ENCODE measurements around the gene RICTOR.
A peak's percentile ranks its signal among the peaks of the same experiment; 100 is the strongest.

The RICTOR gene

DNA sequence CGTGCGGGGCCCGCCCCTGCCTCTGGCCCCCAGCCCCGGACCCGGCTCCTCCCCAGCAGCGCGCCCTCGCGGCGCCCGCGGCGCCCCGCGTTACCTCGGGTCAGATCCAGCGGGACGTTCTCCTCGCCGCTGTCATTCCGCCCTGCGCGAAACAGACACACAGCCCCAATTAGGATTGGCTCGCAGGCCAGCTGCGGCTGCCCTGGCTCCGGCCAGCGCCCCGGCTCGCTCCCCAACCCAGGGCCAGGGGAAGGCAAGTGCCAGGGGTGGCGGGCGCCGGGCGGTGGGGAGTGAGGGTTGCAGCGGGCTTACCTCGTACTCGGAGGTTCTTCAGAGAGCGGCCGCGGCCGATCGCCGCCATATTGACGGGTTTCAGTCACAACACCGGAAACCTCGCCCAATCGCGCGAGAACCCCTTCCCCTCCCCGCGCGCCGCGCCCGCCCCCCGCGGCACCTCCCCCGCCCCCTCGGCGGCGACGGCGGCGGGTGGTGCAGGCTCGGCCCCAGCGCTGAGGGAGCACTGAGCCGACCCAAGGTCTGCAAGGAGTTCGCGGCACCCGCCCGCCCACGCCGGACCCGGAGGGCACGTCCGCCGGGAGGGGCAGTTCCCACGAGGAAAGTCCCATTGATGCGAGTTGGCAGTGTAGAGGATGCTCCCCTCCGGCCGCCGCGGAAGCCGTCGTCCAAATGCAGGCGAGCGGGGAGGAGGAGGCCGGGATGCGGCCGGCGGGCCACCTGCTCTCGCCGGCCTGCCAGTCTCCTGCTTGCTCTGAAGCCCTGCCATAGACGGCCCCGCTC, at the start of gene RICTOR:
Gene RICTOR (minus strand): TSS at position 383 of the 798 bp plus-strand sequence. CDS start 22 bp downstream, at position 361.
- Histone ChIP-seq H3K4me3 (ENCODE audit: low read length) (peak within 1 kb of the TSS; percentile 75), H3K4me1 (ENCODE audit: control insufficient read depth, insufficient read depth, low read length) (peaks cover 15% of the 10 kb centered on the region), H3K9ac (ENCODE audit: low read length) (peak within 1 kb of the TSS; percentile 92), H3K27me3 (ENCODE audit: control insufficient read depth, insufficient read depth, low read length) (no peaks in the 10 kb centered on the region), H3K36me3 (ENCODE audit: control insufficient read depth, insufficient read depth, low read length) (no peaks in the 10 kb centered on the region), H3K27ac (ENCODE audit: low read depth, low read length) (peak within 1 kb of the TSS; percentile 99)

DNA sequence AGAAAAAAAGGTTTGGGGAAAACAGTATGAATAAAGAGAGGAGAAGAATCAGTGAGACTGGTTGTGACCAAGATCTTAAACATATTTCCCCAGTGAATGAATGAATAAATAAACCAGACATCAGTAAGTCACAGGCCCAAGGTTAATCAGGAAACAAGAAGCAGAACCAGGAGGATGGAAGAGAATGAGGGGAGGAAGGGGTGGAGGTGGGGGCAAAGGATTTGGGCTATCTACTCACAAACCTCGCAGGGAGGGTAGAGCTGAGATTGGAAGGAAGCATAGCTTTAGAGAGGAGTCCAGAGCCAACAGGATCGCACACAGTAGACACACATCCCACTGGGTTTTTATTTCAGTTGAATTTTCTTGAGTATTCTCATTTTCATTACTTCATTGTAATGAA, 47.7 kb upstream of the RICTOR start:
- H3K4me3 ChIP-seq (ENCODE audit: low read length), result no peak overlapping the region
- H3K27ac ChIP-seq (ENCODE audit: low read depth, low read length), result no peak overlapping the region
- no peaks in the 10 kb centered on the region for H3K27me3 ChIP-seq (ENCODE audit: control insufficient read depth, insufficient read depth, low read length)
- no peak overlapping the region for H3K9ac ChIP-seq (ENCODE audit: low read length)
- no peaks in the 10 kb centered on the region for H3K4me1 ChIP-seq (ENCODE audit: control insufficient read depth, insufficient read depth, low read length)
- no peaks in the 10 kb centered on the region for H3K36me3 ChIP-seq (ENCODE audit: control insufficient read depth, insufficient read depth, low read length)

DNA sequence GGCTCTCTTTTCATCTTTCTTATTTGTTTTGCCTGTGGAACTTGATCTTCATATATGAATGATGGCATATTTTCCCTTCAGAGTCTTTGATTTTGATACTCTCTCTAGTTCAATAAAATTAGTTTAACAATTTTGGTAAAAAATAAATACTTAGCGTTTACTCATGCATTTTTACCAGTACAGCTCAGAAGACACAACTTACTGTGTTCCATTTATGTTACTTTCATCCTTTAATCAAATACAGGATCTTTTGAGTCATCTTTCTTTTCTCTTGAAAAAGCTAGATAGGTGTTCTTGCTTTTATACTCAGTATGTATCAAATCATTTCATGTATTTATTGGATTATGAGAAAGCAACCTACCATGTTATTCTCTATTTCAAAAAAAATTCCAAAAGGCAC, 47.1 kb upstream of the RICTOR start:
- no peaks in the 10 kb centered on the region for H3K4me1 ChIP-seq (ENCODE audit: control insufficient read depth, insufficient read depth, low read length)
- H3K9ac ChIP-seq (ENCODE audit: low read length), result no peak overlapping the region
- no peak overlapping the region for H3K27ac ChIP-seq (ENCODE audit: low read depth, low read length)
- no peaks in the 10 kb centered on the region for H3K36me3 ChIP-seq (ENCODE audit: control insufficient read depth, insufficient read depth, low read length)
- H3K4me3 ChIP-seq (ENCODE audit: low read length), result no peak overlapping the region
- H3K27me3 ChIP-seq (ENCODE audit: control insufficient read depth, insufficient read depth, low read length), result no peaks in the 10 kb centered on the region

DNA sequence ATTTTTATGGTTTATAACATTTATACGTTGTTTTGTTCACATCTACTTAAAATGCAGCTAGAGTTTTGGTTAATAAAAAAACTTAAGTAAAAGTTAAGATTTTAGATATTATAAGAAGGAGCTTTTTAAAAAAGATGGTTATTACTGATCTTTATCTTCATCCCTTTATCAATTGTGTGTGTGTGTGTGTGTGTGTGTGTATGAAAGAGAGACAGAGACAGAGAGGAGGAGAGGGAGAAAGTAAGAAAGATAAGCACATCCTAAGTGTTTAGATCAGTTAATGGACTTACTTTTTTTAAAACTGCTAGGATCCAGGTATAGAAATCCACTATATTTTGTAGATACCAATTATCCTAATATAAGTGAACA, 45.8 kb upstream of the RICTOR start:
- Histone ChIP-seq H3K4me1 (ENCODE audit: control insufficient read depth, insufficient read depth, low read length) (no peaks in the 10 kb centered on the region), H3K9ac (ENCODE audit: low read length) (no peak overlapping the region), H3K27me3 (ENCODE audit: control insufficient read depth, insufficient read depth, low read length) (no peaks in the 10 kb centered on the region), H3K27ac (ENCODE audit: low read depth, low read length) (no peak overlapping the region), H3K4me3 (ENCODE audit: low read length) (no peak overlapping the region), H3K36me3 (ENCODE audit: control insufficient read depth, insufficient read depth, low read length) (no peaks in the 10 kb centered on the region)

DNA sequence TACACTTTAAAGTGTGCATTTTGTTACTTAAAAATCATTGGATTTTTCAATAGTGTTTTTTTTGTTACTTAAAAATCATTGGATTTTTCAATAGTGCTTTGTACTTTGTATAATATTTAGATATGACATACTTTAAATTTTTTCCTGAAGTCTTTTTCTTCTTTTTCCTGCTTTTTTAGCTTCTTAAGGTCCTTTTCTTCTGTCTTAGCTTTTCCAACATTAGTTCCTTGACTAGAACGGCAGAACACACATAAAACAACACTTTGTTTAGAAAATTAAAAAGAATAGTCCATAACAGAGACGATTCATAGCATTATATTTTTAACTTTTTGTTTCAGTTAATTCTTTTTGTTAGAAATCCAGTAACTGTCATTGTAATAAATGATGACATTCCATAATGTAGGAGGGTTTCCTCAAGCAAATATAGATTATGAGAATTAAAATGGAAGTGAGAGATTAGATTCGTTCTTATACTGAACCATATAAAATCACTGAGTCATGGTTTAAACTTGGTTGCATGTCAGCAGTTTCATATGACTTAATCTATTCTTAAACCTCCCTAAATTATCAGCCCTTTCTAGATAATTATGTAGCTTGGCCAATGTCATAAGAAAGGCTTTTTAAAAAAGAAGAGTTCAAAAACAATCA, 45.3 kb upstream of the RICTOR start:
- H3K4me3 ChIP-seq (ENCODE audit: low read length), result no peak overlapping the region
- no peaks in the 10 kb centered on the region for H3K36me3 ChIP-seq (ENCODE audit: control insufficient read depth, insufficient read depth, low read length)
- H3K4me1 ChIP-seq (ENCODE audit: control insufficient read depth, insufficient read depth, low read length), result no peaks in the 10 kb centered on the region
- H3K9ac ChIP-seq (ENCODE audit: low read length), result no peak overlapping the region
- H3K27ac ChIP-seq (ENCODE audit: low read depth, low read length), result no peak overlapping the region
- H3K27me3 ChIP-seq (ENCODE audit: control insufficient read depth, insufficient read depth, low read length), result no peaks in the 10 kb centered on the region

DNA sequence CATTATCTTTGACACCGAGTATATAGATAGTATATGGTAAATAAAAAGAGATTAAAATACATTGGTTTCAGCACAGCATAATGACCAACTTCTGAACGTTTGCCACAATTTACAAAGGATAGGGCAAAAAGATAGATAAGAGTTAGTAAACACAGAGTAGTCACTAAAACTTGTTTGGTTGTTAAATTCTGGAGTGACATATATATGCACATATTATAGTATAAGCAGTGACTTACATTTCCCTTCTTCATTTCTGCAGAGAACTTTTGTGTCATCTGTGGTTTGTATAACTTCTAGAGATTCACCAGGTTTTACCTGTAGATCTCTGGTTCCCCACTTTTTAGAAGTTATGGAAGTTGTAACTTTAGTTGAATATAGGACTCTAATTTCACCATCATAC, 44.4 kb upstream of the RICTOR start:
- no peaks in the 10 kb centered on the region for H3K36me3 ChIP-seq (ENCODE audit: control insufficient read depth, insufficient read depth, low read length)

GRCh38 chr5:39117401-39117800, 43.2 kb upstream of the RICTOR start:
- Histone ChIP-seq H3K4me1 (ENCODE audit: control insufficient read depth, insufficient read depth, low read length) (no peaks in the 10 kb centered on the region), H3K4me3 (ENCODE audit: low read length) (no peak overlapping the region), H3K27me3 (ENCODE audit: control insufficient read depth, insufficient read depth, low read length) (no peaks in the 10 kb centered on the region), H3K27ac (ENCODE audit: low read depth, low read length) (no peak overlapping the region), H3K9ac (ENCODE audit: low read length) (no peak overlapping the region), H3K36me3 (ENCODE audit: control insufficient read depth, insufficient read depth, low read length) (no peaks in the 10 kb centered on the region)

More for the DNA sequence above, 44.4 kb upstream of the RICTOR start:
- no peak overlapping the region for H3K4me3 ChIP-seq (ENCODE audit: low read length)
- no peaks in the 10 kb centered on the region for H3K27me3 ChIP-seq (ENCODE audit: control insufficient read depth, insufficient read depth, low read length)
- H3K4me1 ChIP-seq (ENCODE audit: control insufficient read depth, insufficient read depth, low read length), result no peaks in the 10 kb centered on the region
- no peak overlapping the region for H3K9ac ChIP-seq (ENCODE audit: low read length)
- no peak overlapping the region for H3K27ac ChIP-seq (ENCODE audit: low read depth, low read length)

DNA sequence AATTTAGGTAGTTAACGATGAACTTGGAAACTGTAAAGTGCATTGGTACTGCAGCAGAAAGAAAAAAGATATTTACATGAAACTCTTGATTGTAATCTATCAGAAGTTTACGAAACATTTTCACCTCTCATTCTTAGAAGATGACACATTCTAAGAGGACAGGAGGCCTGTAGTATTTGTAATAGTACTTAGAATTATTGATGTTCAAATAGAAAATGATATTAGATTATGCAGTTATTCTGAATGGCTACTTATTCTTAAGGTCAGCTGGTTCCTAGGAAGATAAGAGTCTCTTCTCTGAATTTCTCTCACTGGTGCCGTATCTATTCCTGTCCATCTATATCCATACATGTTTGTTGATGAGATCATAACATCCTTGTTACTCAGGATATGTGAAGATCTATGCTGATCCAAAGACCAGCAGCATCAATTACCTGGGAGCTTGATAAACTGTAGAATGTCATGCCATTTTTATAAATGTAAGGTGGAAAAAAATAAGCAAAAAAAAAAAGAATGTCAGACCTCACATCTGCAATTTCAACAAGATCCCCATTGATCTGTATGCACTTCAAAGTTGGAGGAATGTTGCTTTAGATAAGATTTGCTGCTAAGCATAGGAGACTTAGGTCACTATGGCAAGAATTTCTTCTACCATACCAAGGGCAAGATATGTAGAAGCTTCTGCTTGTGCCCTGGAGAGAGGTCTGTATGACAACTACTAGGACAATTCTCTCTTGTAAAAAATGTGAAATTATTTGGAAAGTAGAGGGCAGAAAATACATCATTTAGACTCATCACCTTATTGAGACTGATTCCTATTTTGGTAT, 42.4 kb upstream of the RICTOR start:
- Histone ChIP-seq H3K27me3 (ENCODE audit: control insufficient read depth, insufficient read depth, low read length) (no peaks in the 10 kb centered on the region), H3K36me3 (ENCODE audit: control insufficient read depth, insufficient read depth, low read length) (no peaks in the 10 kb centered on the region), H3K27ac (ENCODE audit: low read depth, low read length) (no peak overlapping the region), H3K9ac (ENCODE audit: low read length) (no peak overlapping the region), H3K4me3 (ENCODE audit: low read length) (no peak overlapping the region), H3K4me1 (ENCODE audit: control insufficient read depth, insufficient read depth, low read length) (no peaks in the 10 kb centered on the region)

DNA sequence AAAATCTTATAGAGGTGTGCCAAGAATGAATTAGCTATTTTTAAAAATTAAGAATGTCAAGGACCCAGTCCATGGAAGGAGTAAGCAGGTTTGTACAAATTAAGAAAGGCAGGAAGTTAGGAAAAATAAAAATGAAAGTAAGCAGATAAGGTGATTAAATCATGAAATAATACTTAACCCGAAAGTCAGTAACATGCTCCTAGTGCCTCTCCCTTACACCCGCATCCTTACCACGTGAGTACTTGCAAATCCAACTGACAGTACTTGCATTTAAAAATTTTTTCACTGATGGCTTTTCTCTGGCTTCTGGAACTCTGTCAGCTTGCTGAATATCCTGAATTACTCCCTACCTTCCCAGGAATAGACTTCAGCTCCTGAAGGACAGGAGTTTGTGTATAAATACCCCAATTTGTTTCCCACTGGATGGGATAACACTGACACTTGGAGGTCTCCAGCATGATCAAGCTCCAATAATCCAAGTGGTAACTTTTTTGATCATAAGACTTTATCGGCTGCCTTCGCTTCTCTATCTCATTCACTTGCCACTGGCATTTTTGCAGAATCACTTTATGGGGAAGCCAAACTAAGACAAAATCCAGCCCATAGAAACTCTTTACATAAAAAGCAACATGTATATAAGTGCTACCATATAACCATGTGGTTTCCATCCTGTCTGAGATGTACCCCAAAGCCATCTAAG, 41.6 kb upstream of the RICTOR start:
- Histone ChIP-seq H3K9ac (ENCODE audit: low read length) (no peak overlapping the region), H3K36me3 (ENCODE audit: control insufficient read depth, insufficient read depth, low read length) (no peaks in the 10 kb centered on the region), H3K27ac (ENCODE audit: low read depth, low read length) (no peak overlapping the region), H3K4me1 (ENCODE audit: control insufficient read depth, insufficient read depth, low read length) (no peaks in the 10 kb centered on the region), H3K4me3 (ENCODE audit: low read length) (no peak overlapping the region), H3K27me3 (ENCODE audit: control insufficient read depth, insufficient read depth, low read length) (no peaks in the 10 kb centered on the region)

- no peaks in the 10 kb centered on the region for H3K4me1 ChIP-seq (ENCODE audit: control insufficient read depth, insufficient read depth, low read length)
- H3K27ac ChIP-seq (ENCODE audit: low read depth, low read length), result no peak overlapping the region
- no peaks in the 10 kb centered on the region for H3K27me3 ChIP-seq (ENCODE audit: control insufficient read depth, insufficient read depth, low read length)
- no peaks in the 10 kb centered on the region for H3K36me3 ChIP-seq (ENCODE audit: control insufficient read depth, insufficient read depth, low read length)
- H3K9ac ChIP-seq (ENCODE audit: low read length), result no peak overlapping the region
- H3K4me3 ChIP-seq (ENCODE audit: low read length), result no peak overlapping the region
Observed at GRCh38 chr5:39114155-39114554, 40.0 kb upstream of the RICTOR start.

DNA sequence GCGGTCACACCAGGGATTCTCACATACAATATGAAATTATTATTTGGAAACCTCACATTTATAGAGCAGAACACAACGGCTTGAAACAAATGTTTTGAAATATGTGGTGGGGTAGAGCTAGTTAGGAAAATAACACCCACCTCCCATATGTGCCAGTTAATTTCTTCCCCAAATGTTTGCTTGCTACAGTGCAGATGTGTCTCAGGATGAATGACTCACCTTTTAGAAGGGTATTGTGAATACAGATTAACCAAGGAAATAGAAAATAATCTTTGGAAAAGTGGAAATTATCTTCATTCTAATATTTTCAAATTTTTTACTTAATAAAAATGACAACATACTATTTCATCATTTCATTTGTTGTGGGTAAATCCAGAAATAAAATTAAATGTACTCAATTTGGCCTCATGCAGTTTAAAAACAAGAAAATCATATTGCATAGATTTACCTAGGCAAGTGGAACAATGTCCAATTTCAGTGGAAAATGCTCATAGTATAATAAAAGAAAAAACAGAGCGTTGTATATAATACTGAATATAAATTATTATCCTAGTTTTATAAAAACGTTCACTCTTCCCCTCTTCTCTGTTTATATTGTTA, 39.3 kb upstream of the RICTOR start:
- H3K4me3 ChIP-seq (ENCODE audit: low read length), result no peak overlapping the region
- H3K4me1 ChIP-seq (ENCODE audit: control insufficient read depth, insufficient read depth, low read length), result no peaks in the 10 kb centered on the region
- no peaks in the 10 kb centered on the region for H3K36me3 ChIP-seq (ENCODE audit: control insufficient read depth, insufficient read depth, low read length)
- no peak overlapping the region for H3K9ac ChIP-seq (ENCODE audit: low read length)
- no peaks in the 10 kb centered on the region for H3K27me3 ChIP-seq (ENCODE audit: control insufficient read depth, insufficient read depth, low read length)
- H3K27ac ChIP-seq (ENCODE audit: low read depth, low read length), result no peak overlapping the region

- no peaks in the 10 kb centered on the region for H3K36me3 ChIP-seq (ENCODE audit: control insufficient read depth, insufficient read depth, low read length)
- H3K27ac ChIP-seq (ENCODE audit: low read depth, low read length), result no peak overlapping the region
Observed at GRCh38 chr5:39109606-39110005, 35.4 kb upstream of the RICTOR start.

More at GRCh38 chr5:39109606-39110005, 35.4 kb upstream of the RICTOR start:
- H3K4me1 ChIP-seq (ENCODE audit: control insufficient read depth, insufficient read depth, low read length), result no peaks in the 10 kb centered on the region
- no peaks in the 10 kb centered on the region for H3K27me3 ChIP-seq (ENCODE audit: control insufficient read depth, insufficient read depth, low read length)
- no peak overlapping the region for H3K4me3 ChIP-seq (ENCODE audit: low read length)
- no peak overlapping the region for H3K9ac ChIP-seq (ENCODE audit: low read length)

All from rectal smooth muscle tissue (tissue), 1 donor.